H1 (cell line): Measurements from ENCODE around the gene PTH1R.

Source experiments
- BACH1 ChIP-seq: IDR thresholded peaks from 2 replicates; pipeline ENCODE4 v1.6.1; 2012; ENCODE audit warnings: low read length, improper control_type of control experiment
- CTCF ChIP-seq, 3 experiments: IDR thresholded peaks; 1 replicate in 2 of 3; 2 replicates in 1 of 3; pipeline versions ENCODE4 v1.5.1 to v1.6.1; 2011; ENCODE audit warnings: low read length in 3 of 3, mild to moderate bottlenecking in 3 of 3, inconsistent platforms in 2 of 3, low read depth in 1 of 3, moderate library complexity in 1 of 3; ENCODE audit not compliant: insufficient read depth in 1 of 3; ENCODE audit errors: control extremely low read depth in 1 of 3
- EGR1 ChIP-seq: IDR thresholded peaks from 2 replicates; pipeline ENCODE4 v1.6.1; 2011; ENCODE audit warnings: low read depth, low read length, borderline replicate concordance
- EP300 ChIP-seq, 2 experiments: IDR thresholded peaks; 1 replicate in 1 of 2; 2 replicates in 1 of 2; pipeline ENCODE4 v1.6.1; 2011 to 2012; ENCODE audit warnings: low read depth in 2 of 2, low read length in 2 of 2, mild to moderate bottlenecking in 2 of 2, borderline replicate concordance in 1 of 2, inconsistent platforms in 1 of 2, moderate library complexity in 1 of 2
- KDM5A ChIP-seq: fragments of 200-600 bp; IDR thresholded peaks from 2 replicates; pipeline ENCODE4 v1.7.1; 2012; ENCODE audit warnings: mild to moderate bottlenecking, low read length, inconsistent platforms, mixed read lengths
- PHF8 ChIP-seq: fragments of 200-600 bp; sonication (generic); conservative IDR thresholded peaks from 2 replicates; pipeline ENCODE4 v1.7.1; 2012; ENCODE audit warnings: low read depth, mild to moderate bottlenecking, inconsistent platforms, low read length, moderate library complexity
- SP1 ChIP-seq: IDR thresholded peaks from 2 replicates; pipeline ENCODE4 v1.6.1; 2011; ENCODE audit warnings: low read depth, low read length
- TBP ChIP-seq: IDR thresholded peaks from 2 replicates; pipeline ENCODE4 v1.6.1; 2011; ENCODE audit warnings: low read depth, low read length, improper control_type of control experiment

GRCh38 chr3:46907271-46907670 lies 29.8 kb downstream of the PTH1R start:
- TF ChIP-seq CTCF (IDR thresholded peaks at IDR 0.05; ENCODE audit: control extremely low read depth in 1 of 3, insufficient read depth in 1 of 3, low read depth in 1 of 3, low read length in 3 of 3) (no peak), EGR1 (no peak), TBP (no peak), SP1 (no peak), EP300 (IDR thresholded peaks at IDR 0.05; ENCODE audit: borderline replicate concordance in 1 of 2, low read depth in 2 of 2, low read length in 2 of 2) (no peak), KDM5A (no peak), BACH1 (no peak), PHF8 (no peak)
